Mesendoderm (in vitro differentiated cells): Measurements from ENCODE around the gene C10orf143.
"Not testable (repeated sequence)": the region's sequence is repeated elsewhere in the genome, so short reads cannot be mapped to it uniquely, and the experiment has no call there.

Experiments used
- DNase-seq: peaks from one replicate; pipeline ENCODE4 v3.0.0; 2013
- H2AK5ac ChIP-seq: 2 replicates; pipeline ENCODE4 v1.6.1; 2013; ENCODE audit warnings: low read length, inconsistent platforms
- H2BK120ac ChIP-seq: 2 replicates; pipeline ENCODE4 v1.6.1; 2013; ENCODE audit warnings: low read depth, mild to moderate bottlenecking, low read length, moderate library complexity, mixed read lengths
- H2BK15ac ChIP-seq: replicated peaks from 2 replicates; pipeline ENCODE4 v1.6.1; 2013; ENCODE audit warnings: low read depth, mild to moderate bottlenecking, moderate library complexity
- H2BK5ac ChIP-seq: 2 replicates; pipeline ENCODE4 v1.6.1; 2013; ENCODE audit warnings: low read length, inconsistent platforms
- H3K18ac ChIP-seq: 2 replicates; pipeline ENCODE4 v1.6.1; 2013; ENCODE audit warnings: mild to moderate bottlenecking, low read length, mixed read lengths
- H3K23ac ChIP-seq: one replicate; pipeline ENCODE4 v1.6.1; 2013; ENCODE audit warnings: low read length
- H3K27ac ChIP-seq: 2 replicates; pipeline ENCODE4 v1.5.1; 2013; ENCODE audit warnings: low read depth, mild to moderate bottlenecking, inconsistent platforms, low read length, moderate library complexity
- H3K27me3 ChIP-seq: 2 replicates; pipeline ENCODE4 v1.6.1; 2013; ENCODE audit warnings: low read length, control low read depth, mild to moderate bottlenecking, inconsistent platforms; ENCODE audit not compliant: insufficient read depth, poor library complexity
- H3K36me3 ChIP-seq: 2 replicates; pipeline ENCODE4 v1.6.1; 2013; ENCODE audit warnings: low read length, inconsistent platforms; ENCODE audit not compliant: control insufficient read depth, insufficient read depth
- H3K4ac ChIP-seq: one replicate; pipeline ENCODE4 v1.6.1; 2013; ENCODE audit warnings: low read depth, mild to moderate bottlenecking, low read length, moderate library complexity
- H3K4me1 ChIP-seq: 2 replicates; pipeline ENCODE4 v1.6.1; 2013; ENCODE audit warnings: low read depth, low read length, inconsistent platforms; ENCODE audit not compliant: control insufficient read depth
- H3K4me2 ChIP-seq: 2 replicates; pipeline ENCODE4 v1.6.1; 2013; ENCODE audit warnings: low read length
- H3K4me3 ChIP-seq: 2 replicates; pipeline ENCODE4 v1.5.1; 2013; ENCODE audit warnings: mild to moderate bottlenecking, low read length
- H3K56ac ChIP-seq: one replicate; pipeline ENCODE4 v1.6.1; 2013; ENCODE audit warnings: low read length
- H3K79me1 ChIP-seq: 2 replicates; pipeline ENCODE4 v1.6.1; 2013; ENCODE audit warnings: low read length, inconsistent platforms
- H3K79me2 ChIP-seq: 2 replicates; pipeline ENCODE4 v1.6.1; 2013; ENCODE audit warnings: mild to moderate bottlenecking, low read length; ENCODE audit not compliant: control insufficient read depth, insufficient read depth
- H3K9ac ChIP-seq: 2 replicates; pipeline ENCODE4 v1.6.1; 2013; ENCODE audit warnings: low read length, inconsistent platforms
- H4K5ac ChIP-seq: one replicate; pipeline ENCODE4 v1.6.1; 2013; ENCODE audit warnings: low read length
- H4K8ac ChIP-seq: one replicate; pipeline ENCODE4 v1.6.1; 2013; ENCODE audit warnings: low read depth, mild to moderate bottlenecking, control low read depth, low read length, moderate library complexity
- WGBS: extraction: QIAGEN DNeasy Blood & Tissue Kit; methylation state at CpG from one replicate; pipeline ENCODE4 v1.1.7; 2013; ENCODE audit warnings: low lambda C conversion rate, missing lambda C conversion rate; ENCODE audit not compliant: insufficient coverage; ENCODE audit errors: extremely low coverage; 5-methylcytosine and 5-hydroxymethylcytosine counted together

Gene C10orf143

GRCh38 chr10:130121486-130122079 lies 11.0 kb upstream of the C10orf143 start:
- Histone ChIP-seq H3K9ac (no peak overlapping the region), H2BK15ac (no peak overlapping the region), H3K56ac (no peak overlapping the region), H3K79me2 (no peaks in the 10 kb centered on the region), H3K4me3 (no peak overlapping the region), H3K27ac (no peak overlapping the region), H4K8ac (no peak overlapping the region), H3K36me3 (no peaks in the 10 kb centered on the region), H3K4ac (no peak overlapping the region), H3K4me1 (no peaks in the 10 kb centered on the region), H3K18ac (no peak overlapping the region), H4K5ac (no peak overlapping the region), H3K23ac (no peak overlapping the region), H2BK120ac (no peak overlapping the region), H3K27me3 (no peaks in the 10 kb centered on the region), H3K79me1 (no peaks in the 10 kb centered on the region), H2BK5ac (no peak overlapping the region), H3K4me2 (no peak overlapping the region), H2AK5ac (no peak overlapping the region)
- DNase-seq, result no peak
- no CpG with 5 or more reads among the region's 13 CpGs for WGBS

- H3K4me2 ChIP-seq, H3K27me3 ChIP-seq, H3K4me3 ChIP-seq, H2BK120ac ChIP-seq, H4K8ac ChIP-seq, H3K79me2 ChIP-seq, H3K4ac ChIP-seq, H2AK5ac ChIP-seq, H4K5ac ChIP-seq, H2BK5ac ChIP-seq, H3K36me3 ChIP-seq, H3K79me1 ChIP-seq, H3K23ac ChIP-seq, H3K18ac ChIP-seq, H3K56ac ChIP-seq, H2BK15ac ChIP-seq, H3K27ac ChIP-seq, H3K9ac ChIP-seq, H3K4me1 ChIP-seq: not testable (repeated sequence)
- DNase-seq, result peak; percentile 34
- WGBS, result no CpG with 5 or more reads among the region's 6 CpGs
Measured at GRCh38 chr10:130117535-130117934, 6.9 kb upstream of the C10orf143 start.

GRCh38 chr10:130116942-130117341 lies 6.3 kb upstream of the C10orf143 start:
- not testable (repeated sequence) for H3K79me2 ChIP-seq, H2BK120ac ChIP-seq, H3K27me3 ChIP-seq, H2BK5ac ChIP-seq, H3K18ac ChIP-seq, H3K79me1 ChIP-seq, H2BK15ac ChIP-seq, DNase-seq, H3K9ac ChIP-seq, H4K5ac ChIP-seq, H2AK5ac ChIP-seq, H4K8ac ChIP-seq, H3K4me2 ChIP-seq, H3K27ac ChIP-seq, H3K23ac ChIP-seq, H3K4ac ChIP-seq, H3K36me3 ChIP-seq, H3K4me3 ChIP-seq, H3K56ac ChIP-seq, H3K4me1 ChIP-seq
- WGBS, result no CpG with 5 or more reads among the region's 4 CpGs

GRCh38 chr10:130112821-130113220 lies 2.2 kb upstream of the C10orf143 start:
- no peaks in the 10 kb centered on the region for H3K27me3 ChIP-seq
- H2BK5ac ChIP-seq, result no peak overlapping the region
- H3K56ac ChIP-seq, result no peak overlapping the region
- H3K79me2 ChIP-seq, result peaks cover 2% of the 10 kb centered on the region
- no peaks in the 10 kb centered on the region for H3K36me3 ChIP-seq
- no peak overlapping the region for H2BK15ac ChIP-seq
- no peak overlapping the region for H3K4me2 ChIP-seq
- no peak overlapping the region for H4K8ac ChIP-seq
- no peak overlapping the region for H3K4me3 ChIP-seq
- no peak overlapping the region for H2AK5ac ChIP-seq
- H3K9ac ChIP-seq, result no peak overlapping the region
- WGBS, result no CpG with 5 or more reads among the region's 3 CpGs
- no peak for DNase-seq
- H3K4me1 ChIP-seq, result peaks cover 5% of the 10 kb centered on the region
- no peak overlapping the region for H2BK120ac ChIP-seq
- no peak overlapping the region for H3K27ac ChIP-seq
- H4K5ac ChIP-seq, result no peak overlapping the region
- no peak overlapping the region for H3K18ac ChIP-seq
- H3K4ac ChIP-seq, result no peak overlapping the region
- H3K23ac ChIP-seq, result no peak overlapping the region
- H3K79me1 ChIP-seq, result peaks cover 10% of the 10 kb centered on the region

GRCh38 chr10:130111852-130112180 lies 1.2 kb upstream of the C10orf143 start:
- Histone ChIP-seq H3K4me2 (peak overlapping the region; percentile 66), H3K4me1 (peaks cover 5% of the 10 kb centered on the region), H3K79me2 (peaks cover 2% of the 10 kb centered on the region), H2BK5ac (no peak overlapping the region), H2BK120ac (no peak overlapping the region), H3K27ac (no peak overlapping the region), H3K56ac (no peak overlapping the region), H3K18ac (peak overlapping the region; percentile 75), H3K27me3 (no peaks in the 10 kb centered on the region), H3K9ac (peak overlapping the region; percentile 86), H3K36me3 (no peaks in the 10 kb centered on the region), H4K8ac (no peak overlapping the region), H2BK15ac (no peak overlapping the region), H3K79me1 (peaks cover 10% of the 10 kb centered on the region), H3K4ac (peak overlapping the region; percentile 60), H2AK5ac (no peak overlapping the region), H3K4me3 (no peak overlapping the region), H3K23ac (no peak overlapping the region), H4K5ac (no peak overlapping the region)
- DNase-seq, result no peak
- no CpG with 5 or more reads among the region's 6 CpGs for WGBS
